CD4-positive, alpha-beta T cell treated with Interleukin-4 for 4 hours (primary cell): Measurements from ENCODE around the gene CLEC2D.
"Not testable (repeated sequence)": the region's sequence is repeated elsewhere in the genome, so short reads cannot be mapped to it uniquely, and the experiment has no call there.

Experiments
- DNase-seq: peaks from one replicate; pipeline ENCODE4 v3.0.0-alpha.2; 2020

The CLEC2D gene

DNA sequence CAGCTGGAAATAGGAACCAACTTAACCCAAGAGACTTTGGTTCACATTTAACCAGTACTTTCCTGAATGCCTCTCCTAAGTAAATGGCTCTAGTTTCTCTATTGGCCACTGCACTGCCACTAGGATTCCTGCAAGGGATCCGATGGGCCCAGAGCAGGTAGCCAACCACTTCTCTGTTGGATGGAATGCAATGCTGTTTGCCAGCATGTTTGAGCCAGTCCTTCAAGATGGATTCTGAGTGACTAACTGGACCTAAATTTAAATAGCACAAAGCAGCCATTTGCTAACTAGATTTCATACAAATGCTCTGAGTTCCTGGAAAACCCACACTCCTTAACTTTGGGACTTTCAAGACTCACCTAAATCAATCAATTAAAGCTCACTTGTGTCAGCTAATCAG lies 9.5 kb upstream of the CLEC2D start:
- DNase-seq: no peak

DNA sequence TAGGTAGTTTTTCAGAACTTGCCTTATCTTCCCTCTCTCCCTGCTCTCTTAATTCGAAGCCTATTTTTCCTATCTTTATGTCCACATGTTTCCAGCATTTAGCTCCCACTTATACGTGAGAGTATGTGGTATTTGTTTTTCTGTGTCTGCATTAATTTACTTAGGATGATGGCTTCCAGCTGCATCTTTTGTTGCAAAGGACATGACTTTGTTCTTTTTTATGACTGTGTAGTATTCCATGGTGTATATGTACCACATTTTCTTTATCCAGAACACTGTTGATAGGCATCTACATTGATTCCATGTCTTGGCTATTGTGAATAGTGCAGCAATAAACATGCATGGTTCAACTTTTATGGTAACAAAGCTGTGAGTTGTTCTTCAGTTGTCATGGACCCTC lies 7.8 kb upstream of the CLEC2D start:
- DNase-seq: no peak

- DNase-seq: peak; percentile 48
These were observed 7.0 kb upstream of the CLEC2D start for GRCh38 chr12:9662488-9662887.

GRCh38 chr12:9667403-9668160 lies 1.9 kb upstream of the CLEC2D start:
- DNase-seq: peak; percentile 68

DNA sequence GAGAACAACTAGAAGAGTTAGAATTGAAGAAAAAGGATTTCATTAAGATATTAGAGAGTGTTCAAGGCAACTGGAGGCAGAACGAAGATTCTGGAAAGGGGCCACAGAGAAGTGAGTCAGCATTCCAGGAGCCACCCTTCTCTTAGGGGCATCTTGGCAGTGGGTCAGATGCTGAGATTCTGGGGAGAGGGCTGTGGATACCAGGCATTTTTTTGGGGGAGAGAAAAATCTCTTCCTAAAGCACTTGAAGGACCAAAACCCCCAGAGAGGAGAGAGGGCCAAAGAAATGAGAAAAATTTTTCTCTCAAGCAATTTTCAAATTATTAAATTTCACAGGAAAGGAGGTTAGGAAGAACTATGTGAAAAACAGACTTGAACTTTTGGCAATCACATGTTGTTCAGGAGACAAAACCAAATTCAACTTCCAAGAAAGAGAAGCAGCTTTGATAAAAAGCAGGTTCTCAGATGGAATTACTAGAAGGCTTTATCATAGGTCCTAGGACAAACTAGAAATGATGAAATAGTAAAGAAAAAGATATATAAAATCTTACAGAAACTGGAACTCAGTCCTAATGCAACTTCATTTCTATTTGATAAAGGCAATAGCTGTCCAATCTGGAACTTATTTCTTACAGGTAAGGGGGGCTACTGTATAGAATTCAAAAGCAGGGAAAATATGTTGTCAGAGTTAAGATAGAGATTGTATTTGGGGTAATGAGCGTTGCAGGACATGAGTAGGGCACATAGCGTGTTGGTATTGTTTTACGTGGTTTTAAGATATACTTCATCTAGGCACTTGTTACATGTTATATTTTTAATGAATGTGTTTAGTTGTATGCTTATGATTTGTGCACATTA lies 1.1 kb upstream of the CLEC2D start:
- DNase-seq: no peak

- no peak for DNase-seq
These were observed 540 bp upstream of the CLEC2D start for GRCh38 chr12:9669019-9669326.

DNA sequence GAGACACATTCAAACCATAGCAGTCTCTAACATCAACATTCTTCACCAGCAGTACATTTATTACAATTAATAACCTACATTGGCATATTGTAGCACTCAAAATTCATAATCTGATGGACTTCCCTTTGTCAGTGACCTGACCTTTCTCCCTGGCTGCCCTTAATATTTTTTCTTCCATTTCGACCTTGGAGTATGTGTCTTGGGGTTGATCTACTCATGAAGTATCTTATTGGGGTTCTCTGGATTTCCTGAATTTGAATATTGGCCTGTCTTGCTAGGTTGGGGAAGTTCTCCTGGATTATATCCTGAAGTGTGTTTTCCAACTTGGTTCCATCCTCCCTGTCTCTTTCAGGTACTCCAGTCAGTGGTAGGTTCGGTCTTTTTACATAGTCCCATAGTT lies 2.8 kb downstream of the CLEC2D start:
- DNase-seq: not testable (repeated sequence)

GRCh38 chr12:9673404-9674225 lies 4.1 kb downstream of the CLEC2D start:
- DNase-seq: peak; percentile 66

DNA sequence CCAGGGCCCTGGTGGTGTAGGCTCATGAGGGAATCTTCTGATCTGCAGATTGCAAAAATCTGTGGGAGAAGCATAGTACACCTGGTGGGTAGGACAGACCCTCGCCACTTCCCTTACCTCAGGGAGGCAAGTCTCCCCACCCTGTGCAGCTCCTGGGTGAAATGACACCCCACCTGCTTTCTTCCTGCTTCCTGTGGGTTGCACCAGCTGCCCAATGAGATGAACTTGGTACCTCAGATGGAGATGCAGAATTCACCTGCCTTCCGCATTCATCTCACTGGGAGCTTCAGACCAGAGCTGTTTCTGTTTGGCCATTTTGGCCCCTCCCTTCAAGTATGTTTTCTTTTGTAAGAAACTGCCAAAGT lies 4.7 kb downstream of the CLEC2D start:
- peak; percentile 65 for DNase-seq

- not testable (repeated sequence) for DNase-seq
These were observed 13.0 kb downstream of the CLEC2D start for GRCh38 chr12:9682508-9682907.

GRCh38 chr12:9682949-9683348 lies 13.4 kb downstream of the CLEC2D start:
- not testable (repeated sequence) for DNase-seq

DNA sequence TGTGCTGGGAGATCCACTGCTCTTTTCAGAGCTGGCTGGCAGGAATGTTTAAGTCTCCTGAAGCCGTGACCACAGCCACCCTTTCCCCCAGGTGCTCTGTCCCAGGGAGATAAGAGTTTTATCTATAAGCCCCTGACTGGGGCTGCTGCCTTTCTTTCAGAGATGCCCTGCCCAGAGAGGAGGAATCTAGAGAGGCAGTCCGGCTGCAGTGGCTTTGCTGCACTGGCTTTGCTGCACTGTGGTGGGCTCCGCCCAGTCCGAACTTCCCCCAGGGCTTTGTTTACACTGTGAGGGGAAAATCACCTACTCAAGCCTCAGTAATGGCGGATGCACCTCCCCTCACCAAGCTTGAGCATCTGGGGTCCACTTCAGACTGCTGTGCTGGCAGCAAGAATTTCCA lies 15.9 kb downstream of the CLEC2D start:
- not testable (repeated sequence) for DNase-seq

DNA sequence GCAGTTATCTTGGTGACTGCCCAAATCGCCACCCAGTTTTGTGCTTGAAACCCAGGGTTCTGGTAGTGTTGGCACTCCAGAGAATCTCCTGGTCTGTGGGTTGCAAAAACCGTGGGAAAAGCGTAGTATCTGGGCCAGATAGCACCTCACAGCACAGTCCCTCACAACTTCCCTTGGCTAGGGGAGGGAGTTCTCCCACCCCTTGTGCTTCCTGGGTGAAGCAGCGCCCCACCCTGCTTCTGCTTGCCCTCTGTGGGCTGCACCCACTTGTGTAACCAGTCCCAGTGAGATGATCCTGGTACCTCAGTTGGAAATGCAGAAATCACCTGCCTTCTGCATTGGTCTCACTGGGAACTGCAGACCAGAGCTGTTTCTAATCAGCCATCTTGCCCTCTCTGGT lies 16.4 kb downstream of the CLEC2D start:
- no peak for DNase-seq

- DNase-seq: peak; percentile 56
These were observed 17.7 kb downstream of the CLEC2D start for GRCh38 chr12:9687228-9687627.

DNA sequence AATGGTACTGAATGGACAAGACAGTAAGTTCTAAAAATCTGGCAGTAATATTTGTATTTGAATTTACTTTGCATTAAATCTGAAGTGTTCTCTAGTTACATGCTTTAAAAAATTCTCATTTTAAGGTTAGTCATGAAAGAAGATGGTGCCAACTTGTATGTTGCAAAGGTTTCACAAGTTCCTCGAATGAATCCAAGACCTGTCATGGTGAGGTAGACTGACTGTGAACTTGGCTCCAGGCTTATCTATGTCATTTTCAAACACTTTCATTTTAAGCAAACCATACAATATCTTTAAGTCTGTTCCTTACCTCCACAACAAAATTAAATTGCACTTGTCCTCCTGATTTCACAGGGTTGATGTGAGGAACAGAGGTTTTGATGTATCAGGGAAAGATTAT lies 23.4 kb downstream of the CLEC2D start:
- no peak for DNase-seq

GRCh38 chr12:9694241-9694640 lies 24.7 kb downstream of the CLEC2D start:
- no peak for DNase-seq

- DNase-seq: not testable (repeated sequence)
These were observed 25.6 kb downstream of the CLEC2D start for GRCh38 chr12:9695150-9695549.

DNA sequence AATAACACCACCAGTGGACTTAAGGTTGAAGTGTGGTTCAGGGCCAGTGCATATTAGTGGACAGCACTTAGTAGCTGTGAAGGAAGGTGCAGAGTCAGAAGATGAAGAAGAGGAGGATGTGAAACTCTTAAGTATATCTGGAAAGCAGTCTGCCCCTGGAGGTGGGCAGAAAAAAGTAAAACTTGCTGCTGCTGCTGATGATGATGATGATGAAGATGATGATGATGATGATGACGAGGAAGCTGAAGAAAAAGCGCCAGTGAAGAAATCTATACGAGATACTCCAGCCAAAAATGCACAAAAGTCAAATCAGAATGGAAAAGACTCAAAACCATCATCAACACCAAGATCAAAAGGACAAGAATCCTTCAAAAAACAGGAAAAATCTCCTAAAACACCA lies 26.1 kb downstream of the CLEC2D start:
- not testable (repeated sequence) for DNase-seq

DNA sequence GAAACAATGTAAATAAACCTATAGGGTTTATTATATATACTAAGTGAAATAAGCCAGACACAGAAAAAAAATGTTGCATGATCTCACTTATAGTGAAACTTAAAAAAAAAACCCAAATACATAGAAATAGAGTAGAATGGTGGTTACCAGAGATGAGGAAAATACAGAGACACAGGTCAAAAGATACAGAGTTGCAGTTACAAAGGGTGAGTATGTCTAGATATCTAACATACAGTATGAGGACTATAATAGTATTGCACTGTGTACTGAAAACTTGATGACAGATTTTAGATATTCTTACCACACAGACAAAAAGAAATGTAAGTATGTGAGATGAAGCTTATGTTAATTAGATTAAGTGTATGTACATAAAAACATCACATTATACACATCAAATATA lies 28.1 kb downstream of the CLEC2D start:
- no peak for DNase-seq

DNA sequence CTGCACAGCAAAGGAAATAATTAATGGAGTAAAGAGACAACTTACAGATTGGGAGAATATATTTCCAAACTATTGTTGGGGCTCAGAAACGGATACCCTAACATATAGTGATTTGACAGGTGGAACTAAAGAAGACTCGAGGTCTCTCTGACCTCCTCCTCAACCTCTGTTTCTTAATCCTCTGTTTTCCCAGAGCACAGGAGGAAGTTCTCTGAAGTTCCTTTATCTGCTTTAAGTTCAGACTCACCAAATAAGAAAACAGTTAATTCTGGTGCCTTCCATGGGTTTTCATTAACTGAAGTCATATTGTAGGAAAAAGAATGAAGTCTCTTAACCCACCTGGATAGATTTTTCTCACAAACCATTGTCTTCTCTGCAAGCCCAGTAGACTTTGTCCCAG lies 29.2 kb downstream of the CLEC2D start:
- DNase-seq: no peak

GRCh38 chr12:9699269-9699897 lies 29.9 kb downstream of the CLEC2D start:
- DNase-seq: no peak

- no peak for DNase-seq
These were observed 30.5 kb downstream of the CLEC2D start for GRCh38 chr12:9699898-9700605.

GRCh38 chr12:9700606-9700956 lies 31.1 kb downstream of the CLEC2D start:
- no peak for DNase-seq
